ENCODE data around the gene B4GALT4.

B4GALT4 gene

GRCh38 chr3:119257654-119258410 lies 17.2 kb upstream of the B4GALT4 start:
- ATAC-seq, result peak; percentile 88
- TF ChIP-seq CREB5 (CRISPR knock-in tag; IDR thresholded peaks at IDR 0.05; ENCODE audit: low read depth) (no peak), CSDC2 (CRISPR knock-in tag; IDR thresholded peaks at IDR 0.05) (no peak), OSR1 (CRISPR knock-in tag; IDR thresholded peaks at IDR 0.05) (no peak), ESRRG (CRISPR knock-in tag; IDR thresholded peaks at IDR 0.05) (no peak), ZNF8 (CRISPR knock-in tag; IDR thresholded peaks at IDR 0.05) (no peak), POU6F1 (CRISPR knock-in tag; IDR thresholded peaks at IDR 0.05; ENCODE audit: borderline replicate concordance, low read depth) (no peak), RARB (CRISPR knock-in tag; IDR thresholded peaks at IDR 0.05) (no peak), TSHZ2 (CRISPR knock-in tag; IDR thresholded peaks at IDR 0.05) (no peak), PATZ1 (CRISPR knock-in tag; IDR thresholded peaks at IDR 0.05; ENCODE audit: borderline replicate concordance) (no peak), GLIS3 (CRISPR knock-in tag; IDR thresholded peaks at IDR 0.05) (no peak)

- no peak for TF ChIP-seq ZNF70 (CRISPR knock-in tag; IDR thresholded peaks at IDR 0.05)
- no peak for TF ChIP-seq PPARA (CRISPR knock-in tag; IDR thresholded peaks at IDR 0.05; ENCODE audit: borderline replicate concordance)
- TF ChIP-seq CSDC2 (CRISPR knock-in tag; IDR thresholded peaks at IDR 0.05), result no peak
- TF ChIP-seq POU6F1 (CRISPR knock-in tag; IDR thresholded peaks at IDR 0.05; ENCODE audit: borderline replicate concordance, low read depth), result no peak
- TF ChIP-seq ZFP30 (CRISPR knock-in tag; IDR thresholded peaks at IDR 0.05), result no peak
- TF ChIP-seq TCF4 (CRISPR knock-in tag; IDR thresholded peaks at IDR 0.05; ENCODE audit: borderline replicate concordance), result no peak
- no peak for TF ChIP-seq TOX (CRISPR knock-in tag; IDR thresholded peaks at IDR 0.05; ENCODE audit: borderline replicate concordance)
- TF ChIP-seq CREB5 (CRISPR knock-in tag; IDR thresholded peaks at IDR 0.05; ENCODE audit: low read depth), result no peak
- no peak for TF ChIP-seq RARB (CRISPR knock-in tag; IDR thresholded peaks at IDR 0.05)
- TF ChIP-seq OSR1 (CRISPR knock-in tag; IDR thresholded peaks at IDR 0.05), result no peak
- no peak for TF ChIP-seq ESRRG (CRISPR knock-in tag; IDR thresholded peaks at IDR 0.05)
- no peak for TF ChIP-seq PATZ1 (CRISPR knock-in tag; IDR thresholded peaks at IDR 0.05; ENCODE audit: borderline replicate concordance)
- no peak for TF ChIP-seq BACH2 (CRISPR knock-in tag; IDR thresholded peaks at IDR 0.05; ENCODE audit: borderline replicate concordance)
- no peak for TF ChIP-seq ISL1 (CRISPR knock-in tag; IDR thresholded peaks at IDR 0.05)
- no peak for TF ChIP-seq ARNTL (CRISPR knock-in tag; IDR thresholded peaks at IDR 0.05; ENCODE audit: borderline replicate concordance, low read depth)
- TF ChIP-seq SNAI2 (CRISPR knock-in tag; IDR thresholded peaks at IDR 0.05), result no peak
- TF ChIP-seq ZC3H10 (CRISPR knock-in tag; IDR thresholded peaks at IDR 0.05), result no peak
- no peak for TF ChIP-seq ZNF565 (CRISPR knock-in tag; conservative IDR thresholded peaks at IDR 0.05; ENCODE audit: low read depth)
- no peak for ATAC-seq
Measured at GRCh38 chr3:119257111-119257510, 16.4 kb upstream of the B4GALT4 start.
